ENCODE data around the gene CCDC167. TPM values are rescaled to one million over a fixed set of nuclear protein-coding genes. Genes with fewer than 3 reads are reported as not detected.

The CCDC167 gene
- total and polyA plus RNA-seq, 2 of the 8 experiments (the other 6 are each of a cell fraction or from before 2014, with no cell fraction given): 11.0 to 26.5 TPM

- no peak for TF ChIP-seq BACH1 (IDR thresholded peaks at IDR 0.05; ENCODE audit: low read length)
- TF ChIP-seq E2F6 (IDR thresholded peaks at IDR 0.05): no peak
- no peak for TF ChIP-seq ATF2 (IDR thresholded peaks at IDR 0.05; ENCODE audit: low read length)
- TF ChIP-seq ZNF274 (IDR thresholded peaks at IDR 0.05; ENCODE audit: borderline replicate concordance, extremely low read depth, low read length): no peak
- TF ChIP-seq ASH2L (IDR thresholded peaks at IDR 0.05; ENCODE audit: low read length): no peak
- no peak for TF ChIP-seq SIN3A (conservative IDR thresholded peaks at IDR 0.05 in 1 of 2, IDR thresholded peaks at IDR 0.05 in 1 of 2; ENCODE audit: low read depth in 1 of 2, low read length in 2 of 2)
Measured at GRCh38 chr6:37528541-37528940, 28.8 kb upstream of the CCDC167 start (continued).
